GM19324 (cell line): ENCODE data around the gene KCNJ9.

Experiments
- ATAC-seq: cut with Tn5 transposase; IDR thresholded peaks from one replicate; pipeline ENCODE4 v1.9.1; 2021; ENCODE audit warnings: mild to moderate bottlenecking, moderate library complexity; ENCODE audit not compliant: unreplicated experiment, low FRiP score

KCNJ9 gene

GRCh38 chr1:160085686-160086455, 4.5 kb downstream of the KCNJ9 start:
- ATAC-seq, result no peak

GRCh38 chr1:160086456-160086892, 5.1 kb downstream of the KCNJ9 start:
- ATAC-seq, result no peak

GRCh38 chr1:160087118-160087662, 5.9 kb downstream of the KCNJ9 start:
- ATAC-seq, result no peak

GRCh38 chr1:160089883-160090282, 8.5 kb downstream of the KCNJ9 start:
- no peak for ATAC-seq

- no peak for ATAC-seq
These were observed 9.4 kb downstream of the KCNJ9 start for GRCh38 chr1:160090760-160091159.

- ATAC-seq, result no peak
These were observed 10.4 kb downstream of the KCNJ9 start for GRCh38 chr1:160091666-160092223.

- ATAC-seq, result no peak
These were observed 11.2 kb downstream of the KCNJ9 start for GRCh38 chr1:160092366-160093068.

- ATAC-seq, result no peak
These were observed 11.7 kb downstream of the KCNJ9 start for GRCh38 chr1:160093069-160093395.

- no peak for ATAC-seq
These were observed 12.4 kb downstream of the KCNJ9 start for GRCh38 chr1:160093624-160094290.

- no peak for ATAC-seq
These were observed 12.9 kb downstream of the KCNJ9 start for GRCh38 chr1:160094291-160094625.

GRCh38 chr1:160094806-160095205, 13.5 kb downstream of the KCNJ9 start:
- ATAC-seq, result no peak

- ATAC-seq, result no peak
These were observed 14.2 kb downstream of the KCNJ9 start for GRCh38 chr1:160095382-160096105.

- no peak for ATAC-seq
These were observed 15.2 kb downstream of the KCNJ9 start for GRCh38 chr1:160096274-160097116.

GRCh38 chr1:160097151-160097910, 16.0 kb downstream of the KCNJ9 start:
- no peak for ATAC-seq

GRCh38 chr1:160097911-160098851, 16.8 kb downstream of the KCNJ9 start, which contains the start of gene IGSF8:
TSS of gene IGSF8 (minus strand) at chr1:160098619. CDS start at chr1:160098472, 147 bp downstream.
- peak; percentile 48 for ATAC-seq

- peak; percentile 90 for ATAC-seq
These were observed 17.7 kb downstream of the KCNJ9 start for GRCh38 chr1:160098852-160099561.
